Psoas muscle (tissue), 8 donors: Measurements from ENCODE around the gene CNTNAP1. TPM values are rescaled to one million over a fixed set of nuclear protein-coding genes. Genes with fewer than 3 reads are reported as not detected.

ENCODE experiments used
- ATAC-seq, 4 donors: fragments of 200-7000 bp; cut with Tn5 transposase; one replicate each; pipeline ENCODE4 v1.9.1; 2020; ENCODE audit warnings: moderate library complexity in 3 of 4, mild to moderate bottlenecking in 2 of 4
- DNase-seq, 2 donors: peaks; one replicate each; pipeline ENCODE4 v3.0.0-alpha.2; 2020
- H3K27ac ChIP-seq: fragments of 200-600 bp; one replicate; pipeline ENCODE4 v1.8.0; 2022
- H3K27me3 ChIP-seq, 3 donors: fragments of 200-600 bp in 1 of 3; one replicate each; pipeline versions ENCODE4 v1.6.1 to v1.8.0; 2013 to 2022; ENCODE audit warnings: low read length in 2 of 3, mild to moderate bottlenecking in 2 of 3, moderate library complexity in 1 of 3; ENCODE audit not compliant: insufficient read depth in 3 of 3
- H3K36me3 ChIP-seq, 2 donors: fragments of 200-600 bp in 1 of 2; one replicate each; pipeline versions ENCODE4 v1.6.1 to v1.8.0; 2013 to 2022; ENCODE audit warnings: low read depth in 1 of 2, mild to moderate bottlenecking in 1 of 2, moderate library complexity in 1 of 2; ENCODE audit not compliant: insufficient read depth in 1 of 2
- H3K4me1 ChIP-seq: fragments of 200-600 bp; one replicate; pipeline ENCODE4 v1.8.0; 2022
- H3K4me3 ChIP-seq: fragments of 200-600 bp; one replicate; pipeline ENCODE4 v1.8.0; 2022; ENCODE audit warnings: mild to moderate bottlenecking
- H3K9me3 ChIP-seq: fragments of 200-600 bp; one replicate; pipeline ENCODE4 v1.8.0; 2022
- CTCF ChIP-seq: fragments of 200-600 bp; IDR thresholded peaks from one replicate; pipeline ENCODE4 v1.8.0; 2022; ENCODE audit warnings: antibody characterized with exemption
- WGBS, 3 donors: extraction: QIAGEN DNeasy Blood & Tissue Kit; methylation state at CpG; one replicate each; pipeline versions ENCODE4 v1.1.6 to v1.1.7; 2013; 5-methylcytosine and 5-hydroxymethylcytosine counted together
- intact Hi-C, 2 donors: fragments of 100-400 bp; cut with DNase I; formaldehyde crosslinking; loops; one replicate each; pipeline versions ENCODE4 v1.11.0 to v1.14.2; 2022
- polyA plus RNA-seq, 3 donors: library from polyadenylated mRNA; stranded (reverse); fragments of 200-250 nt; gene quantifications; one replicate each; pipeline ENCODE4 v1.2.3, GENCODE V29; 2013
- total RNA-seq, 4 donors: library from RNA; stranded (reverse); fragmentation: NEBNext Ultra II Directional in 2 of 4; extraction: Animal tissue kit (Norgen Biotek cat#: 25700) in 2 of 4; gene quantifications; one replicate each; pipeline versions ENCODE4 v1.2.1 to v1.2.4, GENCODE V29; 2021 to 2023
- donor health status: healthy with polysubstance abuse.
- donor health status: DM: no; HTN: no; CAD: no; lungs with moderate emphysema.
- donor health status: Bipolar disorder and iron deficiency.
- donor health status: healthy.
- donor health status: DM: yes; HTN: yes; CAD: no.
- donor health status: DM: no; HTN: no; CAD: no.
- donor health status: DM: no; HTN: no; CAD: no.
- donor health status: DM: yes; HTN: yes; CAD: no.

Gene CNTNAP1
- total and polyA plus RNA-seq, 7 donors = 1.0 to 3.4 (median 2.0) TPM

DNA sequence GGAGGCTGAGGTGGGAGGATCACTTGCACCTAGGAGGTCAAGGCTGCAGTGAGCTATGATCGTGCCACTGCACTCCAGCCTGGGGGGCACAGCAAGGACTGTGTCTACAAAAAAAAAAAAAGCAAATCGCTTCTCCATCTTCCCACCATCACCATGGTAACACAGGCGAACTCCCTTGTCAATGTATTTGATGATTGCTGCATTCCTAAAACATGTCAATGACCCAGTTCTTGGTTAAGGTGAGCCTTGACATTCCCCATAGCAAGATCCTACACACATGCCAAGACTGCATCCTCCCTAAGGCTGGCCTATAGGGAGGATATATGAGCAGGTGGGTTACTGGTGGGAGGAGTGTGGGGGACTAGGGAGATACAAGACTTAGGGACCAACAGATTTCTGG, 12.2 kb downstream of the CNTNAP1 start:
- no peak overlapping the region for H3K27ac ChIP-seq
- no peak overlapping the region for H3K4me3 ChIP-seq

GRCh38 chr17:42695500-42695899, 13.2 kb downstream of the CNTNAP1 start:
- no peaks in the 10 kb centered on the region for H3K4me1 ChIP-seq
- H3K9me3 ChIP-seq = no peaks in the 10 kb centered on the region
- no peak overlapping the region for H3K4me3 ChIP-seq
- peak in 1 of 2 donors; percentile 30 for DNase-seq
- peaks cover 0 to 74% of the 10 kb centered on the region in 2 donors for H3K36me3 ChIP-seq
- 83 to 93% (median 88%) methylated on average over 20 of the region's 20 CpGs for WGBS, 3 donors
- no peak for TF ChIP-seq CTCF
- intact Hi-C loops = no loop called here
- H3K27me3 ChIP-seq = no peaks in the 10 kb centered on the region
- no peak overlapping the region for H3K27ac ChIP-seq
- ATAC-seq = no peak

More for the DNA sequence above, 12.2 kb downstream of the CNTNAP1 start:
- TF ChIP-seq CTCF = no peak
- no peak for ATAC-seq
- Histone ChIP-seq H3K9me3 (no peaks in the 10 kb centered on the region), H3K27me3 (no peaks in the 10 kb centered on the region), H3K4me1 (no peaks in the 10 kb centered on the region), H3K36me3 (peaks cover 0 to 66% of the 10 kb centered on the region in 2 donors)
- 85 to 98% (median 91%) methylated on average over 3 of the region's 3 CpGs for WGBS, 3 donors
- intact Hi-C loops = loop anchor here in 1 of 2 donors (5.0 kb wide), 1 partner anchor 48 kb away; no protein-coding TSS in a partner anchor
- DNase-seq = peak in 1 of 2 donors; percentile 17

- ATAC-seq (no peak), DNase-seq (peak in 1 of 2 donors; percentile 23)
- H3K4me3 ChIP-seq = no peak overlapping the region
- no peak overlapping the region for H3K27ac ChIP-seq
- no peaks in the 10 kb centered on the region for H3K4me1 ChIP-seq
- H3K36me3 ChIP-seq = peaks cover 0 to 79% of the 10 kb centered on the region in 2 donors
- WGBS, 3 donors = 87 to 92% (median 89%) methylated on average over 19 of the region's 19 CpGs
- no peaks in the 10 kb centered on the region for H3K9me3 ChIP-seq
- H3K27me3 ChIP-seq = no peaks in the 10 kb centered on the region
- intact Hi-C loops = no loop called here
- no peak for TF ChIP-seq CTCF
Measured at GRCh38 chr17:42697108-42697811, 14.9 kb downstream of the CNTNAP1 start.

- ATAC-seq = peak; percentile 38 to 68 (median 51)
- H3K27ac ChIP-seq = no peak overlapping the region
- no peaks in the 10 kb centered on the region for H3K27me3 ChIP-seq
Measured at GRCh38 chr17:42698736-42699414, 16.5 kb downstream of the CNTNAP1 start.

More at GRCh38 chr17:42698736-42699414, 16.5 kb downstream of the CNTNAP1 start:
- TF ChIP-seq CTCF = no peak
- peak in 1 of 2 donors; percentile 64 for DNase-seq
- no peaks in the 10 kb centered on the region for H3K9me3 ChIP-seq
- H3K36me3 ChIP-seq = peaks cover 6 to 83% of the 10 kb centered on the region in 2 donors
- 36 to 71% (median 40%) methylated on average over 1 to 2 of the region's 2 CpGs for WGBS, 3 donors
- no peaks in the 10 kb centered on the region for H3K4me1 ChIP-seq
- intact Hi-C loops = no loop called here
- no peak overlapping the region for H3K4me3 ChIP-seq
